GM10266 (cell line): ENCODE measurements around the gene DNAJB13.

ENCODE experiments used
- DNase-seq: peaks from one replicate; pipeline ENCODE4 v3.0.0; 2012; ENCODE audit errors: extremely low spot score
- CTCF ChIP-seq: IDR thresholded peaks from 2 replicates; pipeline ENCODE4 v1.5.1; 2012; ENCODE audit warnings: mild to moderate bottlenecking, low read depth; ENCODE audit not compliant: control insufficient read depth, insufficient read depth; ENCODE audit errors: missing control alignments

Gene DNAJB13

GRCh38 chr11:73996161-73996747 lies 45.4 kb downstream of the DNAJB13 start:
- DNase-seq: no peak
- no peak for TF ChIP-seq CTCF

- no peak for TF ChIP-seq CTCF
- DNase-seq: no peak
Observed at GRCh38 chr11:73997120-73997770, 46.4 kb downstream of the DNAJB13 start.

- no peak for TF ChIP-seq CTCF
- no peak for DNase-seq
Observed at GRCh38 chr11:73998846-73999575, 48.2 kb downstream of the DNAJB13 start.

- DNase-seq: no peak
- TF ChIP-seq CTCF: no peak
Observed at GRCh38 chr11:73999581-74000306, 48.9 kb downstream of the DNAJB13 start.

- no peak for DNase-seq
Observed at GRCh38 chr11:74000307-74001133, 49.7 kb downstream of the DNAJB13 start.

GRCh38 chr11:74001822-74002286 lies 51.0 kb downstream of the DNAJB13 start:
- TF ChIP-seq CTCF: no peak
- no peak for DNase-seq

More at GRCh38 chr11:74000307-74001133, 49.7 kb downstream of the DNAJB13 start:
- TF ChIP-seq CTCF: no peak
